Activated T-helper 2 cell treated with anti-CD3 and anti-CD28 coated beads, Interferon-gamma antibody, Interleukin-2, Interleukin-4, amounts not matched to agents 10 μg/mL and 5 μg/mL and 100 μg/mL, durations not matched to agents 14 hours and 24 hours and 36 hours (primary cell): ENCODE data around the gene MTF1. TPM values are rescaled to one million over a fixed set of nuclear protein-coding genes. Genes with fewer than 3 reads are reported as not detected.

Experiments
- DNase-seq: peaks from one replicate; pipeline ENCODE4 v3.0.0; 2021; ENCODE audit warnings: low spot score
- H3K27ac Mint-ChIP-seq: one replicate; pipeline ENCODE4 v1.8.0; 2021; ENCODE audit warnings: mixed read lengths
- H3K27me3 Mint-ChIP-seq: one replicate; pipeline ENCODE4 v1.8.0; 2021; ENCODE audit warnings: low read depth, mixed read lengths
- H3K36me3 Mint-ChIP-seq: one replicate; pipeline ENCODE4 v1.8.0; 2021; ENCODE audit warnings: low read depth, mixed read lengths
- H3K4me1 Mint-ChIP-seq: one replicate; pipeline ENCODE4 v1.8.0; 2021; ENCODE audit warnings: low read depth, mixed read lengths
- H3K4me3 Mint-ChIP-seq: one replicate; pipeline ENCODE4 v1.8.0; 2021; ENCODE audit warnings: low read depth, mild to moderate bottlenecking, moderate library complexity, mixed read lengths
- H3K9me3 Mint-ChIP-seq: one replicate; pipeline ENCODE4 v1.8.0; 2021; ENCODE audit warnings: mixed read lengths
- intact Hi-C: fragments of 100-400 bp; cut with micrococcal nuclease; formaldehyde crosslinking; loops from one replicate; pipeline ENCODE4 v1.15.1; 2023
- total RNA-seq: library from RNA; stranded (reverse); gene quantifications from 2 replicates; pipeline ENCODE4 v1.2.3, GENCODE V29; 2022

Gene MTF1
- total RNA-seq, 1 donor from 2014 or later = 24.8 TPM

- no peak overlapping the region for H3K27ac Mint-ChIP-seq
- peaks cover 39% of the 10 kb centered on the region for H3K36me3 Mint-ChIP-seq
- no peak for DNase-seq
- no peaks in the 10 kb centered on the region for H3K27me3 Mint-ChIP-seq
- no peaks in the 10 kb centered on the region for H3K4me1 Mint-ChIP-seq
- intact Hi-C loops = no loop called here
- H3K4me3 Mint-ChIP-seq = no peak overlapping the region
- H3K9me3 Mint-ChIP-seq = no peaks in the 10 kb centered on the region
Measured at GRCh38 chr1:37890378-37891014, 31.1 kb upstream of the MTF1 start.

GRCh38 chr1:37888022-37888700, 28.8 kb upstream of the MTF1 start:
- Mint-ChIP-seq H3K36me3 (peaks cover 50% of the 10 kb centered on the region), H3K4me1 (peaks cover 11% of the 10 kb centered on the region), H3K4me3 (no peak overlapping the region), H3K9me3 (no peaks in the 10 kb centered on the region), H3K27ac (no peak overlapping the region), H3K27me3 (no peaks in the 10 kb centered on the region)
- DNase-seq = no peak
- intact Hi-C loops = no loop called here

DNA sequence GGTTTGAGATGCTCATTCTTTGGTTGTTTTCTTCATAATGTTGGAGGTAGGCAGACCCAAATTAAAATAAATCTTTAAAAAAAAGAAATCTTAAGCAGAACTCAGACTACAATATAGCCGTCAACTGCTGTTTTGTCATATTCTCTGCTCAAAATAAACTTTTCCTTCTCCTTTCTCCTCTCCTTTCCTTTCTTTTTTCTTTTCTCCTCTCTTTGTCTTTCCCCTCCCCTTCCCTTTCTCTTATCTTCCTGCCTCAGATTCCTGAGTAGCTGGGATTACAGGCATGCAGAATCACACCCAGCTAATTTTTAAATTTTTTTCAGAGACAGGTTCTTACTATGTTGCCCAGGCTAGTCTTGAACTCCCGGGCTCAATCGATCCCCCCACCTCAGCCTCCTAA, 24.8 kb upstream of the MTF1 start:
- H3K36me3 Mint-ChIP-seq = peaks cover 72% of the 10 kb centered on the region
- no peak overlapping the region for H3K4me3 Mint-ChIP-seq
- no peaks in the 10 kb centered on the region for H3K27me3 Mint-ChIP-seq
- H3K27ac Mint-ChIP-seq = peak overlapping the region; percentile 56
- peaks cover 11% of the 10 kb centered on the region for H3K4me1 Mint-ChIP-seq
- no peaks in the 10 kb centered on the region for H3K9me3 Mint-ChIP-seq
- intact Hi-C loops = no loop called here
- no peak for DNase-seq

DNA sequence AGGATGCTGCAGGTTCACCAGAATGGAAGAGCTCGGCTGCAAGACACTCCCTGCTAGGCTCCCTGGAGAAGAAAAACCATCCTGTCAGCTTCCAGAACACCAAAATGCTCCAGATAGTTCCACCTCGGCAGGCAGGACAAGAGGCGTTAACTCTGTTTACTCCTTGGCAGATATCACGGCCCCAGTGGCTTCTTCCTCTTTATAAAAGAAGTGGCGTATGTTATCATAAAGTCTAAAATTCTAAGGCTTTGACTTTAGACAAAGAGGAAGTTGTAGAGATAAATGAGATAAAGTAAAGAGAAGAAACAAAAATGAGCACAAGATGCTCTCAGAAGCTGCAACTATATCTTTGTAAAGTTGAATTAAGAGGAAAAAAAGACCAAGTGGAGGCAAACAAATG, 24.3 kb upstream of the MTF1 start:
- peaks cover 67% of the 10 kb centered on the region for H3K36me3 Mint-ChIP-seq
- no peaks in the 10 kb centered on the region for H3K27me3 Mint-ChIP-seq
- no peaks in the 10 kb centered on the region for H3K9me3 Mint-ChIP-seq
- intact Hi-C loops = no loop called here
- peaks cover 11% of the 10 kb centered on the region for H3K4me1 Mint-ChIP-seq
- H3K27ac Mint-ChIP-seq = peak overlapping the region; percentile 56
- DNase-seq = no peak
- H3K4me3 Mint-ChIP-seq = no peak overlapping the region

DNA sequence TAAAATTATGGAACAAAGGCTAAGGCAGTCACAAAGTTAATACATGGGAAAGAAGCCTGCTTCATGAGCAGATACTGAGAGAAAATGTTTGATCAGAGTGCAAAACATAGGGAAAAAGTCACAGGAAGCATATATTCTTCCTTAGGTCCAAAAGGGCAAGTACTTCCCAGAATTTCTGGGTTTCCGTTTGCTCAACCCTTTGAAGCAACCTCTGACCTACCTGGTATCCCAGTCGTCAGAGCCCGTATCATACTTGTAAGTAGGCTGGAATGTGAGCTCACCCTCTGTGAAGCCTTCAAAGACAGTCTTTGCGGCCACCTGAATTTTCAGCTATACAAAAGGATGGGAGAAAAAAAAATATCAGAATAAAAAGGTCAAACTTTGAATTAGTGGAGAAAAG, 20.5 kb upstream of the MTF1 start:
- intact Hi-C loops = no loop called here
- no peak for DNase-seq
- H3K4me3 Mint-ChIP-seq = no peak overlapping the region
- H3K27ac Mint-ChIP-seq = no peak overlapping the region
- no peaks in the 10 kb centered on the region for H3K27me3 Mint-ChIP-seq
- peaks cover 11% of the 10 kb centered on the region for H3K4me1 Mint-ChIP-seq
- H3K36me3 Mint-ChIP-seq = peaks cover 54% of the 10 kb centered on the region
- H3K9me3 Mint-ChIP-seq = no peaks in the 10 kb centered on the region

- H3K4me3 Mint-ChIP-seq = no peak overlapping the region
- no peak for DNase-seq
- peaks cover 53% of the 10 kb centered on the region for H3K36me3 Mint-ChIP-seq
- H3K9me3 Mint-ChIP-seq = no peaks in the 10 kb centered on the region
- intact Hi-C loops = no loop called here
- no peak overlapping the region for H3K27ac Mint-ChIP-seq
- no peaks in the 10 kb centered on the region for H3K27me3 Mint-ChIP-seq
- H3K4me1 Mint-ChIP-seq = no peaks in the 10 kb centered on the region
Measured at GRCh38 chr1:37878071-37878470, 18.7 kb upstream of the MTF1 start.

DNA sequence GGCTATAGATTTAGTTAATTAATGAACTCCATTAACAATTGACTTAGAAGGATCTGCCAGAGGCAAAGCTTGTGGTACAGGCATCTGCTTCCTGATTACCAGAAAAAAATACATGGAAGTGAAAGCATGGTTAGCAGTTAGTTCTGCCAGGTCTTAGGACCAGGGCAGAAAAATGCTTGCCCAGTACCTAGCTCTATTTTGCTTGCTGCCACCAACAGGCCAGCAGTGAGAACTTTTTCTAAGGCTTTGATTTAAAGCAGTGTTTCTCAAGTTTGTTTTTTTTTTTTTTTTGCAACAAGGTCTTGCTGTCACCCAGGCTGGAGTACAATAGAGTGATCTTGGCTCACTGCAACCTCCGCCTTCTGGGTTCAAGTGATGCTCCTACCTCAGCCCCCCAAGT, 16.4 kb upstream of the MTF1 start:
- H3K27me3 Mint-ChIP-seq = no peaks in the 10 kb centered on the region
- peaks cover 47% of the 10 kb centered on the region for H3K36me3 Mint-ChIP-seq
- no peaks in the 10 kb centered on the region for H3K9me3 Mint-ChIP-seq
- intact Hi-C loops = no loop called here
- H3K4me1 Mint-ChIP-seq = no peaks in the 10 kb centered on the region
- H3K4me3 Mint-ChIP-seq = no peak overlapping the region
- no peak overlapping the region for H3K27ac Mint-ChIP-seq
- no peak for DNase-seq

GRCh38 chr1:37872692-37873091, 13.3 kb upstream of the MTF1 start:
- H3K4me3 Mint-ChIP-seq = no peak overlapping the region
- no peaks in the 10 kb centered on the region for H3K4me1 Mint-ChIP-seq
- intact Hi-C loops = no loop called here
- H3K27me3 Mint-ChIP-seq = no peaks in the 10 kb centered on the region
- no peak for DNase-seq
- no peak overlapping the region for H3K27ac Mint-ChIP-seq
- H3K9me3 Mint-ChIP-seq = no peaks in the 10 kb centered on the region
- H3K36me3 Mint-ChIP-seq = peaks cover 44% of the 10 kb centered on the region

DNA sequence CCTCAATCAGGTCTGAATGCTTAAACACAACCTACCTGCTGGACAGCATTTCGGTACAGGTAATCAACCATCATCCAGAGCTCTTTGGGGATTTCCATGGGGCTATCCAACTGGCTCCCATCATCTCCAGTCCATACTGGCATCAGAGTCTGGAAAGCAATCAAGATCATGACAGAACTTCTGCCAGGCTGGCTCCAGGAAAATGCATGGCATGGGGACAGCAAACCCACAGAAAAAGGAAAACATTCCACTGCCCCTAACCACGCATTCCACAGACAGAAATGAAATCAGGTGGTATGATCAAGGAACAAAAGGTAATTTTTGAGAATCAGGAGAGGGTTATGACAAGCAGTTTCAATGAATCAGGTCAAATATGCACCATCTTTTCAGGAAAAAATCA, 9.1 kb upstream of the MTF1 start:
- Mint-ChIP-seq H3K27ac (no peak overlapping the region), H3K36me3 (peaks cover 49% of the 10 kb centered on the region), H3K4me3 (no peak overlapping the region), H3K9me3 (no peaks in the 10 kb centered on the region), H3K4me1 (peaks cover 6% of the 10 kb centered on the region), H3K27me3 (no peaks in the 10 kb centered on the region)
- DNase-seq = no peak
- intact Hi-C loops = no loop called here

GRCh38 chr1:37867784-37868183, 8.4 kb upstream of the MTF1 start:
- DNase-seq = no peak

GRCh38 chr1:37866491-37866890, 7.1 kb upstream of the MTF1 start:
- peaks cover 45% of the 10 kb centered on the region for H3K36me3 Mint-ChIP-seq
- no peaks in the 10 kb centered on the region for H3K27me3 Mint-ChIP-seq
- H3K4me1 Mint-ChIP-seq = peaks cover 8% of the 10 kb centered on the region
- peak overlapping the region; percentile 9 for H3K27ac Mint-ChIP-seq
- DNase-seq = no peak
- H3K4me3 Mint-ChIP-seq = no peak overlapping the region
- intact Hi-C loops = no loop called here
- no peaks in the 10 kb centered on the region for H3K9me3 Mint-ChIP-seq

More at GRCh38 chr1:37867784-37868183, 8.4 kb upstream of the MTF1 start:
- H3K27ac Mint-ChIP-seq = no peak overlapping the region
- H3K27me3 Mint-ChIP-seq = no peaks in the 10 kb centered on the region
- peaks cover 43% of the 10 kb centered on the region for H3K36me3 Mint-ChIP-seq
- intact Hi-C loops = no loop called here
- no peaks in the 10 kb centered on the region for H3K9me3 Mint-ChIP-seq
- H3K4me1 Mint-ChIP-seq = peaks cover 6% of the 10 kb centered on the region
- H3K4me3 Mint-ChIP-seq = no peak overlapping the region

DNA sequence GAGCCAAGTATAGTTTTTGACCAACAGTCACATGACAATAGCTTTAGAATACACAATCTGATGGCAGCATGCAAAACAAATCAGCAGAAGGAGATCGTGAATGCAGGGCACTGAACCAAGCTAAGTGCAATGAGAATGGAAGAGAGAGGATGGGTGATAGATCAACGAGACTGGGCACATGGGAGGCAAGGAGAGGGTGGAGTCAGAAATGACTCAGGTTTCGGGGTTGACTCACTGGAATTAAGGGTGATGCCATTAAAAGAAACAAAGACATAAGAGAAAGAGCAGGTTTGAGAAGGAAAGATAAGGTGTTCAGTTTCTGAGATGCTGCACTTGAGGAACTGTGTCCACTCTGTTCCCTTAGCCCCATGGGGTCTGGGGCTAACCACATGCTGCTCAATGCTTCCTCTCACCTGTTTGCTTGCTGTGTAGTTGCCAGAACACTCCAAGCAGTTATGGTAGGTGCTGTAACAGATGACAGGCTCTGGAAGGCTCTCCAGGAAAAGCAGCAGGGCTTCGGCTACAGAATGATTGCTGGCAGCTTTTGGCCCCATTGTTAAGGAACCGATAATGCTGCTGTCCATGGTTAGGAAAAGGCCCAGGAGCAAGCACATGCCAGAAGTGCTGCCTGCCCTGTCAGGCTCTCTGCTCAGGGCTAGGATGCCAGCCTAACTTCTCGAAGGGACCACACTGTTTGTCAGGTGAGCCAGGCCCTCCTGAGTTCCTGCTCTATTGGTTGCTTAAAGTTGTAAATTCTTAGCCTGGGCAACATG, 6.1 kb upstream of the MTF1 start:
- Mint-ChIP-seq H3K27me3 (no peaks in the 10 kb centered on the region), H3K4me1 (peaks cover 8% of the 10 kb centered on the region), H3K4me3 (no peak overlapping the region), H3K36me3 (peaks cover 44% of the 10 kb centered on the region), H3K9me3 (no peaks in the 10 kb centered on the region), H3K27ac (peak overlapping the region; percentile 42)
- intact Hi-C loops = no loop called here
- no peak for DNase-seq

DNA sequence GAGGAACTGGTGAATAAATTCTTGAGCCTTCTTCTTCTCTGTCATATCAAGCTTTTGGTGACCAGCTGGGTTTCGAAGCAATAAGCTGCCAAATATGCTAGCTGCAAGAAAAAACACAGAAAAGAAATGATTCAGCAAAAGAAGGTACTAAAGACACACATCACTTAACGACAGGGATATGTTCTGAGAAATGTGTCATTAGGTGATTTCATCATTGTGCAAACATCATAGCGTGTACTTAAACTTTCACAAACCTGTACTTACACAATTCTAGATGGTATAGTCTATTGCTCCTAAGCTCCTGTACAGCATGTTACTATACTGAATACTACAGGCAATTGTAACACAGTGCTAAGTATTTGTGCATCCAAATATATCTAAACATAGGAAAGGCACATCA, 2.9 kb upstream of the MTF1 start:
- Mint-ChIP-seq H3K27me3 (no peaks in the 10 kb centered on the region), H3K4me3 (no peak overlapping the region), H3K27ac (no peak overlapping the region), H3K4me1 (peaks cover 22% of the 10 kb centered on the region), H3K36me3 (peaks cover 30% of the 10 kb centered on the region), H3K9me3 (no peaks in the 10 kb centered on the region)
- intact Hi-C loops = no loop called here
- no peak for DNase-seq
